ENCODE results near the gene PCCA. TPM values are rescaled to one million over a fixed set of nuclear protein-coding genes. Genes with fewer than 3 reads are reported as not detected.

PCCA gene
- total and polyA plus RNA-seq, 2 donors (not counting 1 experiment from before 2014, with no cell fraction given) = 4.8 to 17.4 TPM

DNA sequence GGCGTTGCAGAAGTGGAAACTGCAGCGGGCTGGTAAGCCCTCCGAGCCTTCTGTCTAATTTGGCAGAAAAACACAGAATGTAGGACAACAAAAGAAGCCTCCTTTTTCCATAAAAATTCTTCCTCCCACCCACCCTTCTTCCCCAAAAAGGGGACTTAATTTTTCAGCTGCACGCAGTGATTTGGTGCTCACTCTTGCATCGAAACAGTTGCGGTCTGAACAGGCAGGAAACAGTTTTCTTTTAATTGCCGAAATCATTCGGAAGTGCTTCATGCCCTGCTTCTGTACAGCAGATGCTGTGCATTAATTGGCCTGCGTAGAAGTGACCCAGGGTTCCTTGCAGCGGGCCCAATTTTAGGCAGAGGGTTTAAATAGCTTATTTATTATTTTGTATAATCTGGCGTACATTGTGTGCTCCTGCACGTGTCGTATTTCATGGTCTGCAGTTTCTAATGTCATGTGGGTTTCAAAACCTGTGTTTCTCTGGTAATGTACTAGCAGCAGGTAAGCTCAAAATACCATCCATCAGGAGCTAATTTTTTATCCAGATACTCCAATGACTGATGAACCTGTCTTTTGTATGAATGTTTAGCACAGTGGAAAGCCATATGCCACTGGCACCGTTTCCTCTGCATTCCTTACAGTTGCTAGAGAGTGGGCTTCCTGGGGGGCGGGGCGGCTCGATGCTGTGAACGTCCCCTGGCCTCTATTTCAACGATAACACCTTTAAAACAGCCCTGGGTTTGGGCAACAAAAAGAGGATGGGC, 433.1 kb downstream of the PCCA start:
- CTCF ChIA-PET = interaction anchor here (1.4 kb wide), 1 partner anchor 9 kb away, joined by 5 read pairs; no protein-coding TSS in a partner anchor
- Histone ChIP-seq H3K4me2 (replicated peaks; ENCODE audit: low read depth, low read length, poor library complexity, severe bottlenecking) (peak overlapping the region; percentile 43), H4K20me1 (ENCODE audit: control insufficient read depth, insufficient read depth, low read length, poor library complexity, severe bottlenecking) (no peaks in the 10 kb centered on the region), H3K27me3 (replicated peaks in 1 of 4; ENCODE audit: control extremely low read depth in 1 of 4, control insufficient read depth in 3 of 4, insufficient read depth in 4 of 4, low read length in 3 of 4) (peaks cover 0 to 7% (median 2%) of the 10 kb centered on the region in 4 experiments), H3K36me3 (replicated peaks in 1 of 2; ENCODE audit: control extremely low read depth in 1 of 2, control insufficient read depth in 1 of 2, extremely low read depth in 1 of 2, insufficient read depth in 2 of 2, low read length in 1 of 2) (no peaks in the 10 kb centered on the region), H3K27ac (ENCODE audit: low read length in 2 of 2) (no peak overlapping the region), H3K9ac (ENCODE audit: low read length) (no peak overlapping the region), H3K9me3 (ENCODE audit: control extremely low read depth in 1 of 3, control insufficient read depth in 2 of 3, insufficient read depth in 1 of 3, low read length in 2 of 3) (no peaks in the 10 kb centered on the region), H3K4me3 (ENCODE audit: control extremely low read depth in 1 of 5, extremely low read depth in 1 of 5, insufficient read depth in 1 of 5, low read depth in 2 of 5, low read length in 4 of 5) (no peak overlapping the region), H3K79me2 (ENCODE audit: control insufficient read depth, insufficient read depth, low read length) (no peaks in the 10 kb centered on the region), H2AFZ (ENCODE audit: insufficient read depth, low read depth, low read length, poor library complexity, severe bottlenecking) (no peak overlapping the region), H3K4me1 (ENCODE audit: control insufficient read depth in 2 of 2, insufficient read depth in 2 of 2, low read length in 2 of 2) (peaks cover 5 to 13% of the 10 kb centered on the region in 2 donors)
- H3K27me3 Mint-ChIP-seq = no peaks in the 10 kb centered on the region
- peaks cover 7% of the 10 kb centered on the region for H3K4me1 Mint-ChIP-seq
- WGBS (ENCODE audit: insufficient coverage) = 58% methylated on average over 12 of the region's 19 CpGs
- intact Hi-C loops (cut with micrococcal nuclease) = no loop called here
- DNase-seq (peak; percentile 23), ATAC-seq (ENCODE audit: low read depth) (no peak)
- POLR2A ChIA-PET = no interaction called here
- TF ChIP-seq CTCF (IDR thresholded peaks at IDR 0.05) = no peak
- no peak for TF ChIP-seq EZH2 (IDR thresholded peaks at IDR 0.05; ENCODE audit: borderline replicate concordance, insufficient read depth, low read depth, low read length, poor library complexity, severe bottlenecking)
- no peak overlapping the region for H3K27ac Mint-ChIP-seq
- H3K4me3 Mint-ChIP-seq = no peak overlapping the region
- no peaks in the 10 kb centered on the region for H3K9me3 Mint-ChIP-seq (ENCODE audit: insufficient read depth)

GRCh38 chr13:100522618-100523309, 433.9 kb downstream of the PCCA start:
- Mint-ChIP-seq H3K4me1 (peaks cover 7% of the 10 kb centered on the region), H3K27ac (no peak overlapping the region), H3K27me3 (no peaks in the 10 kb centered on the region), H3K4me3 (no peak overlapping the region), H3K9me3 (ENCODE audit: insufficient read depth) (no peaks in the 10 kb centered on the region)
- Histone ChIP-seq H3K4me3 (ENCODE audit: control extremely low read depth in 1 of 5, extremely low read depth in 1 of 5, insufficient read depth in 1 of 5, low read depth in 2 of 5, low read length in 4 of 5) (no peak overlapping the region), H4K20me1 (ENCODE audit: control insufficient read depth, insufficient read depth, low read length, poor library complexity, severe bottlenecking) (no peaks in the 10 kb centered on the region), H3K27ac (ENCODE audit: low read length in 2 of 2) (no peak overlapping the region), H3K4me1 (ENCODE audit: control insufficient read depth in 2 of 2, insufficient read depth in 2 of 2, low read length in 2 of 2) (peaks cover 5 to 13% of the 10 kb centered on the region in 2 donors), H2AFZ (ENCODE audit: insufficient read depth, low read depth, low read length, poor library complexity, severe bottlenecking) (no peak overlapping the region), H3K4me2 (replicated peaks; ENCODE audit: low read depth, low read length, poor library complexity, severe bottlenecking) (no peak overlapping the region), H3K9ac (ENCODE audit: low read length) (no peak overlapping the region), H3K36me3 (replicated peaks in 1 of 2; ENCODE audit: control extremely low read depth in 1 of 2, control insufficient read depth in 1 of 2, extremely low read depth in 1 of 2, insufficient read depth in 2 of 2, low read length in 1 of 2) (no peaks in the 10 kb centered on the region), H3K27me3 (replicated peaks in 1 of 4; ENCODE audit: control extremely low read depth in 1 of 4, control insufficient read depth in 3 of 4, insufficient read depth in 4 of 4, low read length in 3 of 4) (peaks cover 0 to 7% (median 2%) of the 10 kb centered on the region in 4 experiments), H3K9me3 (ENCODE audit: control extremely low read depth in 1 of 3, control insufficient read depth in 2 of 3, insufficient read depth in 1 of 3, low read length in 2 of 3) (no peaks in the 10 kb centered on the region), H3K79me2 (ENCODE audit: control insufficient read depth, insufficient read depth, low read length) (no peaks in the 10 kb centered on the region)
- ChIA-PET CTCF (interaction anchor here (2.2 kb wide), 1 partner anchor 8 kb away, joined by 11 read pairs; no protein-coding TSS in a partner anchor), POLR2A (no interaction called here)
- 100% methylated on average over 2 of the region's 9 CpGs for WGBS (ENCODE audit: insufficient coverage)
- DNase-seq (no peak), ATAC-seq (ENCODE audit: low read depth) (no peak)
- TF ChIP-seq EZH2 (IDR thresholded peaks at IDR 0.05; ENCODE audit: borderline replicate concordance, insufficient read depth, low read depth, low read length, poor library complexity, severe bottlenecking) = no peak
- TF ChIP-seq CTCF (IDR thresholded peaks at IDR 0.05) = no peak
- intact Hi-C loops (cut with micrococcal nuclease) = no loop called here
